HTERT RPE-1 (cell line): Measurements from ENCODE around the gene ALG1L2.
"Not testable (repeated sequence)": the region's sequence is repeated elsewhere in the genome, so short reads cannot be mapped to it uniquely, and the experiment has no call there.

Source experiments
- in situ Hi-C: fragments of 300-500 bp; cut with MboI; formaldehyde crosslinking; loops from 4 replicates; pipeline ENCODE4 v1.14.3; 2020; ENCODE audit warnings: low sequenced_read_pairs

Gene ALG1L2

GRCh38 chr3:130081351-130081881 is at the start of gene ALG1L2:
Gene ALG1L2 (plus strand): TSS chr3:130081831. CDS start chr3:130082017, 186 bp downstream.
- in situ Hi-C loops, result no loop called here

GRCh38 chr3:130037126-130037815 is 44.4 kb upstream of the ALG1L2 start:
- in situ Hi-C loops, result not testable (repeated sequence)

GRCh38 chr3:130042736-130043135 is 38.9 kb upstream of the ALG1L2 start:
- in situ Hi-C loops, result not testable (repeated sequence)

- in situ Hi-C loops, result not testable (repeated sequence)
Measured at GRCh38 chr3:130043658-130044057, 38.0 kb upstream of the ALG1L2 start.

- in situ Hi-C loops, result no loop called here
Measured at GRCh38 chr3:130044370-130044769, 37.3 kb upstream of the ALG1L2 start.

GRCh38 chr3:130048726-130049125 is 32.9 kb upstream of the ALG1L2 start:
- in situ Hi-C loops, result no loop called here

- in situ Hi-C loops, result not testable (repeated sequence)
Measured at GRCh38 chr3:130052366-130052765, 29.3 kb upstream of the ALG1L2 start.

- in situ Hi-C loops, result not testable (repeated sequence)
Measured at GRCh38 chr3:130052965-130053364, 28.7 kb upstream of the ALG1L2 start.

- in situ Hi-C loops, result not testable (repeated sequence)
Measured at GRCh38 chr3:130057536-130058266, 23.9 kb upstream of the ALG1L2 start.

- in situ Hi-C loops, result not testable (repeated sequence)
Measured at GRCh38 chr3:130058267-130058657, 23.4 kb upstream of the ALG1L2 start.

- in situ Hi-C loops, result not testable (repeated sequence)
Measured at GRCh38 chr3:130058716-130059115, 22.9 kb upstream of the ALG1L2 start.

GRCh38 chr3:130059162-130059561 is 22.5 kb upstream of the ALG1L2 start:
- in situ Hi-C loops, result not testable (repeated sequence)

GRCh38 chr3:130073582-130073981 is 8.0 kb upstream of the ALG1L2 start:
- in situ Hi-C loops, result no loop called here

GRCh38 chr3:130077636-130078035 is 4.0 kb upstream of the ALG1L2 start:
- in situ Hi-C loops, result no loop called here

- in situ Hi-C loops, result not testable (repeated sequence)
Measured at GRCh38 chr3:130083363-130084090, 1.9 kb downstream of the ALG1L2 start.

GRCh38 chr3:130084436-130084980 is 2.9 kb downstream of the ALG1L2 start:
- in situ Hi-C loops, result no loop called here

- in situ Hi-C loops, result no loop called here
Measured at GRCh38 chr3:130085881-130086280, 4.2 kb downstream of the ALG1L2 start.

GRCh38 chr3:130086628-130087027 is 5.0 kb downstream of the ALG1L2 start:
- in situ Hi-C loops, result not testable (repeated sequence)

- in situ Hi-C loops, result no loop called here
Measured at GRCh38 chr3:130088061-130088460, 6.4 kb downstream of the ALG1L2 start.

- in situ Hi-C loops, result not testable (repeated sequence)
Measured at GRCh38 chr3:130090681-130091080, 9.1 kb downstream of the ALG1L2 start.

- in situ Hi-C loops, result no loop called here
Measured at GRCh38 chr3:130091958-130092357, 10.3 kb downstream of the ALG1L2 start.
